GM11168 (cell line): Measurements from ENCODE around the gene ATG101.

Experiments used
- in situ Hi-C: fragments of 300-500 bp; cut with MboI; formaldehyde crosslinking; loops from one replicate; pipeline ENCODE4 v1.12.0; 2022; ENCODE audit warnings: low sequenced_read_pairs; ENCODE audit not compliant: unreplicated experiment

ATG101 gene

GRCh38 chr12:52069327-52070184, at the start of gene ATG101:
ATG101 (plus strand) TSS chr12:52069978; CDS start chr12:52073651, 3,673 bp downstream.
- in situ Hi-C loops, result loop anchor here (5.0 kb wide), 1 partner anchor 37 kb away; no protein-coding TSS in a partner anchor

- in situ Hi-C loops, result no loop called here
Observed at GRCh38 chr12:52020539-52021336, 49.0 kb upstream of the ATG101 start.

- in situ Hi-C loops, result no loop called here
Observed at GRCh38 chr12:52022841-52023181, 47.0 kb upstream of the ATG101 start.

- in situ Hi-C loops, result no loop called here
Observed at GRCh38 chr12:52023182-52023975, 46.4 kb upstream of the ATG101 start.

GRCh38 chr12:52023976-52024688, 45.6 kb upstream of the ATG101 start:
- in situ Hi-C loops, result no loop called here

GRCh38 chr12:52024845-52025230, 44.9 kb upstream of the ATG101 start:
- in situ Hi-C loops, result no loop called here

- in situ Hi-C loops, result no loop called here
Observed at GRCh38 chr12:52026263-52026662, 43.5 kb upstream of the ATG101 start.

- in situ Hi-C loops, result no loop called here
Observed at GRCh38 chr12:52027085-52027843, 42.5 kb upstream of the ATG101 start.

GRCh38 chr12:52029685-52030084, 40.1 kb upstream of the ATG101 start:
- in situ Hi-C loops, result loop anchor here (5.0 kb wide), 1 partner anchor 38 kb away; the partner anchor contains the start of gene ATG101

- in situ Hi-C loops, result loop anchor here (5.0 kb wide), 1 partner anchor 35 kb away; the partner anchor contains the start of gene ATG101
Observed at GRCh38 chr12:52032446-52032803, 37.4 kb upstream of the ATG101 start.

GRCh38 chr12:52032804-52033445, 36.9 kb upstream of the ATG101 start:
- in situ Hi-C loops, result loop anchor here (5.0 kb wide), 1 partner anchor 34 kb away; the partner anchor contains the start of gene ATG101

- in situ Hi-C loops, result loop anchor here (5.0 kb wide), 1 partner anchor 34 kb away; the partner anchor contains the start of gene ATG101
Observed at GRCh38 chr12:52033446-52034140, 36.2 kb upstream of the ATG101 start.

- in situ Hi-C loops, result no loop called here
Observed at GRCh38 chr12:52035190-52035589, 34.6 kb upstream of the ATG101 start.

GRCh38 chr12:52035926-52036325, 33.9 kb upstream of the ATG101 start:
- in situ Hi-C loops, result no loop called here

GRCh38 chr12:52036587-52037171, 33.1 kb upstream of the ATG101 start:
- in situ Hi-C loops, result no loop called here

- in situ Hi-C loops, result no loop called here
Observed at GRCh38 chr12:52037248-52037861, 32.4 kb upstream of the ATG101 start.

- in situ Hi-C loops, result no loop called here
Observed at GRCh38 chr12:52038447-52038846, 31.3 kb upstream of the ATG101 start.
